Stimulated activated CD8-positive, alpha-beta memory T cell treated with anti-CD3 and anti-CD28 coated beads, Interleukin-15, amount 100 ng/mL, for 48 hours (primary cell): ENCODE data around the gene ALDH2.
"Not testable (repeated sequence)": the region's sequence is repeated elsewhere in the genome, so short reads cannot be mapped to it uniquely, and the experiment has no call there.

ENCODE experiments used
- DNase-seq, 2 donors: peaks; one replicate each; pipeline ENCODE4 v3.0.0-alpha.2; 2020; ENCODE audit warnings: low read depth in 2 of 2

ALDH2 gene

GRCh38 chr12:111766608-111767361 lies at the start of gene ALDH2:
ALDH2 (plus strand) TSS chr12:111766933; CDS start chr12:111766983, 50 bp downstream.
- DNase-seq: peak; percentile 17 to 22

- not testable (repeated sequence) for DNase-seq
Observed at GRCh38 chr12:111719316-111719715, 47.4 kb upstream of the ALDH2 start.

GRCh38 chr12:111720457-111720856 lies 46.3 kb upstream of the ALDH2 start:
- DNase-seq: no peak

DNA sequence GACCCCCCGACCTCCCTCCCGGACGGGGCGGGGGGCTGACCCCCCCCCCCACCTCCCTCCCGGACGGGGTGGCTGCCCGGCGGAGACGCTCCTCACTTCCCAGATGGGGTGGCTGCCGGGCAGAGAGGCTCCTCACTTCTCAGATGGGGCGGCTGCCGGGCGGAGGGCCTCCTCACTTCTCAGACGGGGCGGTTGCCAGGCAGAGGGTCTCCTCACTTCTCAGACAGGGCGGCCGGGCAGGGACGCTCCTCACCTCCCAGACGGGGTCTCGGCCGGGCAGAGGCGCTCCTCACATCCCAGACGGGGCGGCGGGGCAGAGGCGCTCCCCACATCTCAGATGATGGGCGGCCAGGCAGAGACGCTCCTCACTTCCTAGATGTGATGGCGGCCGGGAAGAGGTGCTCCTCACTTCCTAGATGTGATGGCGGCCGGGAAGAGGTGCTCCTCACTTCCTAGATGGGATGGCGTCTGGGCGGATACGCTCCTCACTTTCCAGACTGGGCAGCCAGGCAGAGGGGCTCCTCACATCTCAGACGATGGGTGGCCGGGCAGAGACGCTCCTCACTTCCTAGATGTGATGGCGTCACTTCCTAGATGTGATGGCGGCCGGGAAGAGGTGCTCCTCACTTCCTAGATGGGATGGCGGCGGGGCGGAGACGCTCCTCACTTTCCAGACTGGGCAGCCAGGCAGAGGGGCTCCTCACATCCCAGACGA lies 42.9 kb upstream of the ALDH2 start:
- not testable (repeated sequence) for DNase-seq

DNA sequence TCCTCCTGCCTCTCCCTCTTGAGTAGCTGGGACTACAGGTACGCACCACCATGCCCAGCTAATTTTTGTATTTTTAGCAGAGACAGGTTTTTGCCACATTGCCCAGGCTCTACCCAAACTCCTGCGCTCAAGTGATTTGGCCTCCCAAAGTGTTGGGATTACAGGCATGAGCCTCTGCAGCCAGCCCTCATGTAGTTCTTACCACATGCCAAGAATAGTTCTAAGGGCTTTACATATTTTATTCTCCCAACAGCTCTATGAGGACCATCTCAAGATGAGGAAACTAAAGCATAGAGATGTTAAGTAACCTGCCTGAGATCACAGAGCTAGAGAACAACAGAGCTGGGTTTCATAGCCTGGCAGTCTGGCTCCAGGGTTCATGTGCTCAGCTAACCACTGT lies 37.9 kb upstream of the ALDH2 start:
- DNase-seq: no peak

GRCh38 chr12:111730420-111730819 lies 36.3 kb upstream of the ALDH2 start:
- DNase-seq: no peak

- no peak for DNase-seq
Observed at GRCh38 chr12:111732786-111733185, 33.9 kb upstream of the ALDH2 start.

DNA sequence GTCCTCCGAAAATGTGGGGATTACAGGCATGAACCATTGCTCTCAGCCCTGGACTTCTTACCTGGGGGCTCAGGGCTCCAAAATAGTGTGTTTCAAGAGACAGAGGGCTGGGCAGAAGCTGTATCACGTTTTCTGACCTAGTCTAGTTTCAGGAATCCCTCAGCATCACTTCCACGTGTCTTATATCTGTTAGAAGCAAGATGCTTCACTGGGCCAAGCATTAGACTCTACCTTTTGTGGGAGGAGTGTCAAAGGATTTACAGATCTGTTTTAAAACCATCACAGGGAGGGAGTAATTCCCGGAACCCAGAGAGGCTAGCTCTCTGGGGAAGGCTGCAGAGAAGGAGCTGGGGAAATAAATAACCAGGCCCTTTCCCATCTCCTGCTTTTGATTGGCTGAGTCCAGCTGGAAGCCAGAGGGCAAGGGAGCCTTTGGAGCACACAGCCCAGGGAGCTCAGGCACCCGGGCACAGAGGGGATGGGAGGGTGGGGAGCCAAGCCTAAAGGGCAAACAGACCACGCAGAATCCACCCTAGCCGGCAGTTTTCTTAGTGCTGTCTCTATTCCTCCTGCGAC lies 33.3 kb upstream of the ALDH2 start:
- DNase-seq: no peak

DNA sequence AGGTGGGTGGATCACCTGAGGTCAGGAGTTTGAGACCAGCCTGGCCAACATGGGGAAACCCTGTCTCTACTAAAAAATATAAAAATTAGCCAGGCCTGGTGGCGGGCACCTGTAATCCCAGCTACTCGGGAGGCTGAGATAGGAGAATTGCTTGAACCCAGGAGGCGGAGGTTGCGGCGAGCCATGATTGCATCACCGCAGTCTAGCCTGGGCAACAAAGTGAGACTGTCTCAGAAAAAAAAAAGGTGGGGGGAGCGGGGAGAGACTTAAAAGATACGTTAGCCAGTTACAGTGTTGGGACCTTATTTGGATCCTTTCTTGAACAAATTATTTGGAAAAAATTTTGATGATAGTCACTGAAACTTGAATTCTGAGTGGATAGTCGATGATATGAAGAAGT lies 27.2 kb upstream of the ALDH2 start:
- DNase-seq: not testable (repeated sequence)

DNA sequence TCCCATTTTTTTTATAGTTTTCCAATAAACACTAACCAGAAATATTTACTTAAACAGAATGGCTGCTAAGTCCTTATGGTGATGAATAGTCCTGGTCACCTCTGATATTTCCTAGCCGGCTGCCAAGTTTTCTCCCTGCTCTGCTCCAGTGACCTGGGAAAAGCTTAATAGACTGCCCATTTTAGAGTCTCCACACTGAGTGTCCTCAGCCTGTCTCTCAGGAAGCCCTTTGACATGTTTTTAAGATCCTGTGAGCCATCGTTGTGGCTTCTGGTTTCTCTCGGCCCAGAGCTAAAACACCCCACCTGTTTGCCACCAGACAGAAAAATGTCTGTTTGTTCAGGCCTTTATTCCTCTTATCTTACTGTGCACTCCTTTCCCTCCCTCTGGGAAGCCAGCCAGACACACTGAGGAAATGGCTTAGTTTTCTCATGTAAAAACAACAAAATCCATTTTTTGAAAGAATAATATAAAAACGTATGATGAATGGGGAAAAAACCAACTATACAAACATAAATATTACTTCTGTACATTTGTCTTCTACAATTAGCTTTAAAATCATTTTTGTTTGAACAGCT lies 25.4 kb upstream of the ALDH2 start:
- no peak for DNase-seq

GRCh38 chr12:111745211-111745610 lies 21.5 kb upstream of the ALDH2 start:
- no peak for DNase-seq

DNA sequence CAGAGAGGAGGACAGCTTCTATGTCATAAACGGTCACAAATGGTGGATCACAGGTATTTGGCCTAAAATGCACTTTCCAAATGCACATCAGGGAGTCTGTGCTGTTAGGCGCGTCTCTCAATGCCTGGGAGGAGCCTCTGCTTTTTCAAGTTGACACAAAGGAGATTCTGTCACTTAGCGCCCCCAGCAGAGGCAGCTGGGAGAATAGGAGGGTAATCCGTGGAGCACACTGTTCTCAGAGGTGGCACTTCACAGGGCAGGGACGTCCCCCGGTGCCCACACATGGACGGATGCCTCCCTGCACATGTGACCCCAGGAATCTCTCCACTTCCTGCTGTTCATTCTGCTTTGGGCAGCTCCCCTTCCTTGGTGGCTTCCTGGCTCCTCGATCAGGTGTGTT lies 19.4 kb upstream of the ALDH2 start:
- no peak for DNase-seq

- DNase-seq: no peak
Observed at GRCh38 chr12:111748151-111748672, 18.5 kb upstream of the ALDH2 start.

DNA sequence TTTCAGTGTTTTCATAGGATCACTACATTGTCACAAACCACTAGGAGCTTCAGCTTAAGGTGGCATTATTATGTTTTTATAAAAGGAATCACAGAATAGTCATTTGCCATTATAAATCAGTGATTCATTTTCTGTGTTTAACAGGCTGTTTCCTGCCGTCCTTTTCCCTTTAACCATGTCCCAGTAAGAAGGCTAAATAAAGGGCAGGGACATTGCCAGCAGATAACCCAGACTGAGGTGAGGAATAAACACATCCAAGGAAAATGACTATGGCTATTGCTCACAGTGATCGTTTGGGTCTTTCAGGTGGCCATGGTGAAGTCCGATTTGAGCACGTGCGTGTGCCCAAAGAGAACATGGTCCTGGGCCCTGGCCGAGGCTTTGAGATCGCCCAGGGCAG lies 17.9 kb upstream of the ALDH2 start:
- no peak for DNase-seq

GRCh38 chr12:111749391-111749790 lies 17.3 kb upstream of the ALDH2 start:
- DNase-seq: no peak

GRCh38 chr12:111753144-111753881 lies 13.4 kb upstream of the ALDH2 start:
- DNase-seq: no peak

DNA sequence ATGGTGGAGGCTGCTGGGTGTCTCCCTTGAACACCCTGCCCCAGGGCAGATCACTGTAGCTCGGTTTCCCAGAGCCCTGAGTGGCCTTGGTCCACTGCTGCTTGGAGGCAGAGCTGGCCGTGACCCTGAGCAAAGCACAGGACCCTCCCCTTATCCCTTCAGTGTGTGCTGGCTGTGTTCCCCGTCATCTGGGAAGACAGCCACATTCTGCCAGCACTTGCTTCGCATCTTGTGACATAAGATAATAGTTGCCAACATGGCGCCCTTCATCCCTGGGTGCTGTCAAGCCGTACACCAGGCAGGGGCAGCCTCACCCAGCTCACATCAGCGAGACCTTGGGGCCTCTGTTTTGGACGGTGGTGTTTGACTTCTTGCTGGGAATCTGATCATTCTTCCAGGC lies 12.1 kb upstream of the ALDH2 start:
- no peak for DNase-seq

- DNase-seq: no peak
Observed at GRCh38 chr12:111756196-111756595, 10.5 kb upstream of the ALDH2 start.

- no peak for DNase-seq
Observed at GRCh38 chr12:111756681-111757080, 10.1 kb upstream of the ALDH2 start.

DNA sequence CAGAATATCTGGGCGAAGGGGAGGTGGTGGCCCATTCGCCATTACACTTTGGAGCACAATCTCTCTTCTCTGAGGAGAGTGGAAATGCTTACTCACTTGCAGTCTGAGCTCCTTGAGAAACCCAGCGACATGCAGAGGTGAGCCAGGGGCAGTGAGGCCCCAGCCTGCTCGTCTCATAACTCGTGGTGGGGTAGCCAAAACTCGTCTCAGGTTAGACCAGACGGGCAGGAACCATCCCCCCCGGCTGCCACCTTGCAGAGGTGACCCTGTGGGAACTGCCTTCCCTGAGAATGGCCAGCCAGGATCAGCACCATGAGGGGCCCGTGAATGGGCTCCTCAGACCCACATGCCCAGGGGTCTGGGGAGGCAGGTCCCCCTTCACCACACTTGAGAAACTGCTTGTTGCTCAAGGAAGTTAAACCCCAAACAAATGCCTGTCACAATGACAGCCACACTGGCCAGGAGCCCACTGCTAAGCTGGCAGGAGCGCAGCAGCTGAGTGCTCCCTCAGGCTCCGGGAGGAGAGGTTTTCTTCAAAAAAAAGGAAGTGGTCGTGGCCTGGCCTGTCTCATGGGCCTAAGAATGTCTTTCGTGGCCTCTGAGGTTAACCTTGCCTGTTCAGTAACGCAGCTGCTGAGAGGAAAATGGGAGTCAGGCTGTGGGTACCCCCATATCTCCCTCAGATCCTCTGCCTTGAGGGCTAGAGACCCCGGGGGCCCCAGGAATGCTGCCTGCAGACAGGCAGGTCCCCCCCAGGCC lies 9.2 kb upstream of the ALDH2 start:
- DNase-seq: no peak

GRCh38 chr12:111758120-111758561 lies 8.6 kb upstream of the ALDH2 start:
- DNase-seq: no peak
